Stimulated activated CD8-positive, alpha-beta memory T cell treated with anti-CD3 and anti-CD28 coated beads, Interleukin-15, amount 100 ng/mL, for 48 hours (primary cell): ENCODE results near the gene GBX1.
A peak's percentile ranks its signal among the peaks of the same experiment; 100 is the strongest.

Experiments used
- DNase-seq, 2 donors: peaks; one replicate each; pipeline ENCODE4 v3.0.0-alpha.2; 2020; ENCODE audit warnings: low read depth in 2 of 2

GBX1 gene

DNA sequence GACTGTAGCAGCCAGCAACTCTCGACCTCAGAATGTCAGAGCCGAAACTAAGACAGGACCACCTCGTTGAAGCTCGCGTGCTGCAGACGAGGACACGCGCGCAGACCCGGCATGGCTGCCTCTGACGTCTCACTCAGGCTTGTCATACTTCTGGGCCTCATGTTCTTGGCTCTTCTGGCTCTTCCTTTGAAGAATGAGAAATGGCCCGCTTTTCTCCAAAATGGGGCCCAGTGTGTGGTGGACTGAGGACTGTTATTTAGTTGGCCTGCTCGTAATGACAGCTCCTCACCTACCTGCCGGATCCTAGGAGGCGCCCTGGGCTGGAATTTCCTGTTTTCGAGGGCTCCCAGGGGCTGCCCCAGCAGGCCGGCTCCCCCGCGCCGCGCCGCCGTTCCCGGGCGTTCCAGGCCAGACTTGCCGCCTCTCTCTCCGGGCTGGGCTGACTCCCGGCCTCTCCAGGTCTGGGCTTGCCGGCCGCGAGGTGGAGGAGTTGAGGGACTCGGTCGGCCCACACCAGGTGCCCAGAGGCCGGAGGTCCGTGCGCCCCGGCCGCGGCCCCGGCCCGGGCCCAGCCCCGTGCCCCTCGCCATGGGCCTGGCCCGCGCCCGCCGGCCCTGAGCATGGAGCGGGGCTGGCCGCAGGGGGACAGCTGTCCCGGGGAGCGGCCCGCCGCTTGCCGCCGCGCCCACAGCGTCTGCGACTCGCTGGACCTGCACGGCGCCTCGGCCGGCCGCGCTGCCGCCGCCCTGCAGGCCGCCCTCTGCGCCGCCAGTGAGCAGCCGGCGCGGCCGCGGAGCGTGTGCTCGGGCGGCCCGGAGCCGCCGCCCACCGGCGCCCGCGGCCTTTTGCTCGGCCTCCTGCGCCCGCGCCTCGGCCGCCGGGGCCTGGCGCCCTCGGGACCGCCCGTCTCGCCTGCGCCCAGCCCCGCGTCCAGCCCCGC lies 53.1 kb downstream of the GBX1 start:
- DNase-seq: no peak

DNA sequence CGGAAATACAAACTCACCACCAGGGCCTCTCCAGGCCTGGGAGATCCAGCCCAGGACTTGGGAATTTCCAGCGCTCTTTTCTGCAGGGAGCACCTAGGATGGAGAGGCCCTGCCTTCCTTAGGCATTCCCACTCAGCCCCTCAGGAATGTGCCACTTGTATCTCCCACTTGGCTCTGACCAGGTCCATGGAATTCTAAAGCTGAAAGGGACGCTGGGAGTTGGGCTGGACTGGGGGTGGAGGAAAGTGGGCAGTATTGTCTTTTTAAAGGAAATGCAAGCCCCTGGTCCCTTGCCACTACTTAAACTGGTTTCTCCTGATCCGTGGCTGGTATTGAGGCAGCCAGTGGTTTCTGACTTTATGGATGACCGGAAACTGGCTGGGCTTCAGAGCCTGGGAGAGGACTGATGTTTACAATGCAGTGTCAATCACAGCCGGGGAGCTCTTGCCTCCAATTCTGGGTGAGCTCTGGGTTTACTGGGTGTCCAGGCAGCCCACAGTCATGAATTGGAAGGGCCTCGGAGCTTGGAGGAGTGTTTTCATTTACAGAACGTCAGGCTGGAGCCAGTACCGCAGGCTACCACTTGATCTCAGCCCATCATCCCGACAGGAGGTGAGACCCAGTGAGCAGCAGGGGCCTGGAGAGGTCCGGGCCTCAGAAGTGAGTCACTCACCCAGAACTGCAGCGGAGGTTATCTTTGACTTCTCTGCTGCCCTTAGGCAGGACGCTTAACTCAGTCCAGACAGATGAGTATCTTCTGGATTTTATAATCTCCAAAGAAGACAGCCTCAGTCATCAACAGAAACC lies 53.9 kb downstream of the GBX1 start:
- no peak for DNase-seq

DNA sequence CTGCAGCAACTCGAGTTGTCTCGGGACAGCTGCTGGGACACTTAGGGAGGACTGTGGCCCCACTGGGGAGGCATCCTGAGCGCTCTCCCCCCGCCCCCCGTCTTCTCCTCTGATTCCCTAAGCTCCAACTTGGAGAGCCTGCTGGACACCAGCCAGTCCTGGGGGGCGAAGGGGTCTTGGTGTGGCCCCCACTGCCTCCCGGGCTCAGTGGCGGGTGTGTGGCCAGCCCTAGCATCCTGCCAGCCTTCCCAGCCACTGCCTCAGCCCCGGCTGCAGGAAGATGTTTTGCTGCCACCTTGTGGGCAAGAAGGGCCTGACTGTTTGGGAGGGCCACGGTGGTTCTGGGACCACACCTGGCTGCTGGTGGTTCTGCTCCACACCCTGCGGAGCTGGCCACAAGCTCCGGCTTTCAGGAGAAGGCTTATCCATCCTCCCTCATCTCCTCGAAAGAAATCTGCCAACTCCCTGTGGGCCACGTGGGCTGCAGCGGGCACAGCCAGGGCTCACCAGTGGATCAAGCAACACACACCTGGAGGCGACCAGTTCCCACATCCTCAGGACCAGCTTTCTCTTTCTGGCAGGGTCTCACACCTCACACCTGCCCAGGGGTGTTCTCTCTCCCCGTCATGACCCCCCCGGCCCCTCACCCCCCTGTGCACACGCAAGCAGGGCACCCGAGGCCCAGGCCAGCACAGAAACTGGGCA lies 56.4 kb downstream of the GBX1 start:
- DNase-seq: peak; percentile 41 to 51

DNA sequence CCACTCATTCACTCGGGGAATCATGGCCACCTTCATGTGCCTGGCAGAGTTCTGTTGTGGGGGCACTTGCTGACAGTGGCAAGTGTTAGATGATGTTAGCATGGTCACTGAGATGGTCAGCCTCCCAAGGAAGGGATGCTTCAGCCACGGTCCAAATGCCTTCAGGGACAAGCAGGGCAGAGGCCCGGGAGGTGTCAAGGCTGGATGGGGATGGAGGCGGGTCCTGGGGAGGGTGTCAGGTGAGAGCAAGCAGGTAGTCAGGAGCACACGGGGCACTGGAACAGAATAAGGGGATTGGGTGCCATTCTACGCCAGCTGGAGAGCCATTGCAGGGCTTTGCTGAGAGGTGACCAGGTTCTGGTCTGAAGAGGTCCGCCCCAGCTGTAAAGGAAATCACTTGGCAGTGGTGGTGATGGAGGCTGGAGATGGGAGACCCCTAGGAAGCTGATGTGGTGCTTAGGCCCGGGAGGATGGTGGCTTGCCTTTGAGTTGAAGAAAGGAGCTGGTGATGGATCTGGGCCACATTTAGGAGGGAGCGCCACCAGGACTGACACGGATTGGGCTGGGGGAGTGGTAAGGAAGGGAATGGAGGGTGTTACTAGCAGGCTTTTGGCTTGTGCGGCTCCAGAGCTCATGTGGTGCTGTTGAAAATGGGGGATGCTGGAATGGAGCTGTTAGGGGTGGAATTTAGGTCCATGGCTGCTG lies 57.1 kb downstream of the GBX1 start:
- DNase-seq: no peak

DNA sequence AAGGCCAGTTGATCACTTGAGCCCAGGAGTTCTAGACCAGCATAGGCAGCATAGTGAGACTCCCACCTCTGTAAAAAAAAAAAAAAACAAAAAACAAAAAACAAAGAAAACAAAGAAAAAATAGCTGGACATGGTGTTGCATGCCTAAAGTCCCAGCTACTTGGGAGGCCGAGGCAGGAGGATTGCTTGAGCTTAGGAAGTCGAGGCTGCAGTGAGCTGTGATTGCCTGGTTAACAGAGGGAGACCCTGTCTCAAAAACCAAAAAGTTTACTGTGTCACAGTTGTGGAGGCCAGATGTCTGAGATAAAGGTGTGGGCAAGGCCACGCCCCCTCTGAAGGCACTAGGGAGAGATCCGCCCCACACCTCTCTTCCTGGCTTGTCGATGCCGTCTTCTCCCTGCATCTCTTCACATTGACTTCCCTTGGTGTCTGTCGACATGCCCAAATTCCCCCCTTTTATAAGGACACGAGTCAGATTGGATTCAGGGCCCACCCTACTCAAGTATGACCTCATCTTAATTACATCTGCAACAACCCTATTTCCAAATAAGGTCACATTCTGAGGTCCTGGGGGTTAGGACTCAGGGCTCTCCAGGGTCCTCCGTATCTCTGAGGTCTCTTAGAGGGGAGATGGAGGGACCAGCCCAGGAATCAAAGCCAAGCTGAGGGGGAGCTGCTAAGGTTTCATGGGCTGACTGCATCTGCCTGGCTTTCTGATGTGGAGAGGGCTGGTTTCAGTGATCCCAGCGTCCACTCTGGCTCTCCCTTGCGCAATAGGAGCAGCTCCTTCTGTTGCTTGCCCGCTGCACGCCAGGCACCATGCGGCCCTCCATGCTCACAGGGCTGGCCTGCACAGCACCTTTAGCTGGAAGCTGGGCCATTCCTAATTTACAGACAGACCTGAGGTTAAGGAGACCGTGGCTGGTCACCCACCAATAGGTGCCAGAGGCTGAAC lies 58.1 kb downstream of the GBX1 start:
- DNase-seq: no peak

DNA sequence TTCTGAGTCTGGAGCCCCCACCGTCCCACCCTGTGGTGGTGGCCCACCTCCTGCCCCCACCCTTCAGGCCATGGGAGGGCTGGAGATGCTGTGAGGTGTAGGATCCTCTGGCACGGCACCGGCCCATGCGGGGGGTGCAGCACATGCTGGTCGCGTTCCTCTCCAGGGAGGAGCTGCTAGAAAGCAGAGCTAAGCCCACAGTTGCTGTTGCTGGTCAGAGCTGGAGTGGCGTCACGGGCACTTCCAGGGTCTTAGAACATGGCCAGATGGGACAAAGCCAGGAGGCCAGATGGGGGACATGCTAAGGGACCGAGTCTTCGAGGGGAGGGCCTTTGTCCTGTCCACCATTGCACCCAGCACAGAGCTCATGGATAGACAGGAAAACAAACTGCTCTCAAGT lies 59.6 kb downstream of the GBX1 start:
- DNase-seq: no peak

DNA sequence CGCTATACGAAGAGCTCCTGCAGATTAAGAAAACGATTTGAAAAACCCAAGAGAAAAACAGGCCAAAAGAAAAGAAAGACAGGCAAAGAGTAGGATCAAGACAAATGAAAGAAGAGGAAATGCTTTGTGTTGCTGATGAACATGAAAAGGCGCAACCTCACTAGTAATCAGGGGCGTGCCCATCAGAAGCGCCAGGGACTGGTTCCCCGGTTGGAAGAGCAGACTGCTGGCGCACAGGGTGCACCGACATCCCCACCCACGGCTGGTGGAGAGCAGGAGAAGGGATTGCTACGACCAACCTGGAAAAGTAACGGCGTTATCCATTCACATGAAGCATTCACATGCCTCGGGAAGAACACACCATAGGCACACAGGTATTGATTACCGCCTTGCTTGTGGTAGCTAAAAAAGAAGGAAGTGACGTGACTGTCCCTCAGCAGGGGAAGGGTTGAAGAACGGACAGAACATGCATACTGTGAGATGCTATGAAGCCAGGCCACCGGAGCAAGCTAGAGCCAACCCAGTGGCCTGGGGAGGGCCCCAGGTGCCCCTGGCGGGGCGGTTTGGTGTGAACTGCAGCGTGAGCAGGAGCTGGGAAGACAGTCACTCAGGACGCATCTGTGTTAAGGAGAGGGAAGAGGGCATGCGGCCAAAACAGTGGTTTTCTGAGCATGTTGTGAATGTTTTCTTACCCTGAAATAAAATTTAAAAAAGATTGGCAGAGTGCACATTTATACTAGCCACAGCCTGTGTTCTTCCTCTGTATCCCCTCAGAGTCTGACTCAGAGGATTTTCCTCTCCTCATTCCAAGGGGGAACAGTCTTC lies 62.9 kb downstream of the GBX1 start:
- no peak for DNase-seq

DNA sequence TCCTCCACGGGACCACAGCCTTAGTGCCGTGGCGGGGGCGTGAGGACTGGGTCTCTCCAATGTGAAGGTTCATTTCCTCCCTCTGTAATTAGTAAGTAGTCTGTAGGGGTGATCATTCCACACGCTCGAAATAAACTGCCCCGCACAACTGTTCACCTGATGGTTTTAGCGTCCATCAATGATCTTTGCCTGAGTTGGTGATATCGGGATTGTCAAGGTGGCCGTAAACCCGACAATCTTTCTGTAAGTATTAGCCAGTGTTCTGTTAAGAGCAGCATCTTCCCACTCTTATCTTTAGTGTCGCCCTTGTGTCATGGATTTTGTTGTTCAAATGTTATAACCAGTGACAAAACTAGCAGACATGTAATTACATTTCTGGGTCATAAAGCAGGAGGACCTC lies 63.5 kb downstream of the GBX1 start:
- no peak for DNase-seq

DNA sequence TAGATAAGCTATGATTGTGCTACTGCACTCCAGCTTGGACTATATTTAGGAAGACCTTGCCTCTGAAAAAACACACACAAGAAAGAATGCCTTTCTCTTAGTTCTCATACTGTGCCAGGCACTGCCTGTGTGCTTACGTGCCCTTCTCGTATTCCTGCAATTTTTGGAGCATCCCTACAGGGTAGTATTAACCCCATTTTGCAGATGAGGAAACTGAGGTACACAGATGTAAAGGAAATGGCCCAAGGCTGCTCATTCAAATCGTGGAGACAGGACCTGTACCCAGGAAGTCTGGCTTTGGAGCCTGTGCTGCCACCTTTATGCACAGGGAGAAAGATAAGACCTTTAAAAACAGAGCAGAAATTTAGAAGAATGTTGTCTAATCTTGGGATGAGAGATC lies 64.5 kb downstream of the GBX1 start:
- DNase-seq: no peak

DNA sequence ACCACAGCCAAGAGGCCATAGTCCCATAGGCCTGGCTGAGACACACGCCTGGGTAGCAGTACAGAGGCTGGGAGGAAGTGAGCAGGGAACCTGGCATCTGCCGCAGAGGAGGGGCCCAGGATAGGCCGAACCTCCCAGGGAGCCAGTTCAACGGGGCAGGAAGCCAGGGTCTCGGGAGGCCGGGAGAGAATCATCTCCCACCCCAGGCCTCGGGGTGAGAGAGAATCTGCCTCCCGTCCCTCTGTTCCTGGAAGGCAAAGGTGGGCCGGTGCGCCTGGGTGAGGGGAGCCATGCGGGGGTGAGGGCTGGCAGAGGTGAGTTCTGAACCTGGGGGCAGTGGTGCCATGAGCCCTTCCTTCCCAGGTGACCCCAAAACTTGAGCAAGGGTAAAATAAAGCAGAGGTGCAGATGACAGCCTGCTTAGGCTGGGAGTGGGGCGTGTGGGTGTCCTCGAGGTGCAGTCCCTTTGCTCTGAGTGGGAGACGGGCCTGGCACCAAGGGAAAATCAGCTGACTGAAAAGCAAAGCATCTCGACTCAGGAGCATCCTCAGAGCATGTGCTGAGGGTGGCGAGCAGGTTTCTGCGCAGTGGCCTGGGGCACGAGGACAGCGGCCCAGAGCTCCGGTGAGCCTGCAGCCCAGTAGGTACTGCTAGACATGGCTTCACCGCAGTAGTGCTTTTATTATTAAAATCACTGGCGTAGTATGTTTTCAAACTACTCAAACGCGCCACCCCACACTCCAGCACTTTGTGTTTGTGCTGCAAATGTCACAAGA lies 65.7 kb downstream of the GBX1 start:
- DNase-seq: no peak

DNA sequence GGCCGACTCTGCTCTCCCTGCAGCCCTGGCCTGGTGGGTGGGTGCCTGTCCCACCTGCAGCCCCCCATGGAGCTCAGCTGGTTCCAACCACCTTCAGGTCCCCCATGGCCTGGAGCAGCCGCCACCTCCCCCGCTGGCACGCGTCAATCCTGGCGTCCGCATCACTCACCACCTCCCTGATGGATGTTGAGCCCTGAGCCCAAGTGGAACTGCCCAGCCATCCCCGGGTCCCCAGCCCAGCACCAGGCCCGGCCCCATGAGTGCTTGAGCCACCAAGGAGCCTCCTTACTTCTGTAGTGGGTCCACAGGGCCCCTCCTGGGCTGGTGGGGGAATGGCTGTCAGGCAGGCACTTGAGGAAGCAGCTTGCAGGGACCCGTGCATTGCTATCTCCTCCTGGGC lies 66.6 kb downstream of the GBX1 start:
- DNase-seq: no peak

DNA sequence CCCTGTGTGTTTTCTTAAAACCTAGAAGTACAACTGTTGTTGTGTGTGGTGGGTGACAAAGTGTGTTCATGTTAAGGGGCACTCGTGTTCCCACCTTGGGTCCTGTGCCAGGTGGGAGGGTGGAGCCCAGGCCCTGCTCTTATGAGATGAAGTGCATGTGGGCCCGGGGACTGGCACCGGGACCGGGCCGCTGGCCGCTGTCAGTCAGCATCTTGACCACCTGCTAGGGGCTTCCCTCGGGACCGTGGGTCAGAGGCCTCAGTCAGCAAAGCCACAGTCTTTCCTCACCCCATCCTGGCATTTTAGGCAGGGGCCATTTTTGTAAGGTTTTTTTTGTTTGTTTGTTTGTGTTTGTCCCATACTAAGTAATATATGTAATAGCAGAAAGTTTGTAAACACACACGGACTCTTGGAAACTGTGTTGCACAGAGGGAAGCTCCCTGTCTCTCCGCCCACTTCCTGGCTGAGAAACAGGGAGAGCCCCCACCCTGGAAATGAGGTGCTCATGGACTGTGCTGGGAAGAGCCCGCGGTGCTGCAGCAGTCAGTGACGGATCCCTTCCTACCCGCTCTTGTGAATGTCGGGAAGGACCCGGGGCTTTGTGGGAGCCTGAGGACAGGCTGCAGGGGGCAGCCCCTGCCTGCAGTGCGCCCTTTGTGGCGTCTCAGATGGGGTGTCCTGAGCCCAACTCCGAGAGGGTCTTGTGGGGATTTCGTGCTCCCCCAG lies 67.8 kb downstream of the GBX1 start:
- no peak for DNase-seq
